H1 (cell line): ENCODE measurements around the gene HES5. TPM values are rescaled to one million over a fixed set of nuclear protein-coding genes. Genes with fewer than 3 reads are reported as not detected.

Source experiments
- JUN ChIP-seq: IDR thresholded peaks from 2 replicates; pipeline ENCODE4 v1.6.1; 2011; ENCODE audit warnings: low read depth, mild to moderate bottlenecking, improper control_type of control experiment, low read length
- RAD21 ChIP-seq, 2 experiments: IDR thresholded peaks in 1 of 2; conservative IDR thresholded peaks in 1 of 2; 2 replicates each; pipeline ENCODE4 v1.6.1; 2011; ENCODE audit warnings: low read depth in 2 of 2, low read length in 2 of 2, improper control_type of control experiment in 1 of 2, inconsistent platforms in 1 of 2, mild to moderate bottlenecking in 1 of 2, moderate library complexity in 1 of 2
- polyA plus RNA-seq, 7 experiments: library from polyadenylated mRNA; depleted of rRNA in 3 of 7; stranded (reverse) in 5 of 7; unstranded in 2 of 7; fragments of >200 nt in 5 of 7; fragments of 200-250 nt in 2 of 7; gene quantifications; 1 replicate in 5 of 7; 2 replicates in 1 of 7; 4 replicates in 1 of 7; pipeline versions ENCODE4 v1.2.1 to v1.2.3, GENCODE V29; 2011 to 2013; ENCODE audit warnings: missing spikeins in 2 of 7, mixed read lengths in 2 of 7
- total RNA-seq: library from RNA; stranded (reverse); fragmentation: NEBNext Ultra II Directional; extraction: Animal tissue kit (Norgen Biotek cat#: 25700); gene quantifications from 2 replicates; pipeline ENCODE4 v1.2.1, GENCODE V29; 2021
- TF ChIP-seq, protein P1 (sequence below), 3 experiments: IDR thresholded peaks; 1 replicate in 2 of 3; 2 replicates in 1 of 3; pipeline versions ENCODE4 v1.5.1 to v1.6.1; 2011; ENCODE audit warnings: low read length in 3 of 3, mild to moderate bottlenecking in 3 of 3, inconsistent platforms in 2 of 3, low read depth in 1 of 3, moderate library complexity in 1 of 3; ENCODE audit not compliant: insufficient read depth in 1 of 3; ENCODE audit errors: control extremely low read depth in 1 of 3

HES5 gene
- total and polyA plus RNA-seq, 2 of the 8 experiments (the other 6 are each of a cell fraction or from before 2014, with no cell fraction given), result 0.22 TPM; not detected in 1

DNA sequence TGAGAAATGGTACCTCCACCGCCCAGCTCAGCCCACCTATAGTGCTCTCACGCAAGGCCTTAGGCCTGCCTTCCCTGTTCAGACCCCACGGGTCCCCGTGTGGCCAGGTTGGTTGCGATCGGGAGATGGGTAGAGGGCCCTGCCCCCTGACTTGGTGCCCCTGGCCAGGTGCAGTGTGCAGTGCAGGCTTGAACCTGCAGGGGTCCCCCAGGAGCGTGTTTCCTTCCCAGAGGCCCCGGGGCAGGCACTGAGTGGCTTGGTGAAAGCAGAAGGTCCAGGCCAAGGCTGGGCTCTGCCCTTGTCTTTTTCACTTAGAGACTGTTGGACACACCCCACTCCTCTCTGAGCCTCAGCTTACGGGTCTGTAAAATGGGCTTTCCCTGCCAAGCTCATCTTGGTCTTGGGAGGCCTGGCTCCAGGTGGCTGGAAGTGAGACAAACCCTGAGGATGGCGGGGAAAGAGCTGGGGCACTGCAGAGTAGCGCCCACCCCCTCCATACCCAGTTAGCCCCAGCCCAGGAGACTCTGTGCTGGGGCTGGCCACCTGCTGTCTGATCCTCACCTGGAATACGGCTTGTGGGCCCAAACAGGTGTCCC, 9.3 kb upstream of the HES5 start (continued):
- TF ChIP-seq, protein P1, sequence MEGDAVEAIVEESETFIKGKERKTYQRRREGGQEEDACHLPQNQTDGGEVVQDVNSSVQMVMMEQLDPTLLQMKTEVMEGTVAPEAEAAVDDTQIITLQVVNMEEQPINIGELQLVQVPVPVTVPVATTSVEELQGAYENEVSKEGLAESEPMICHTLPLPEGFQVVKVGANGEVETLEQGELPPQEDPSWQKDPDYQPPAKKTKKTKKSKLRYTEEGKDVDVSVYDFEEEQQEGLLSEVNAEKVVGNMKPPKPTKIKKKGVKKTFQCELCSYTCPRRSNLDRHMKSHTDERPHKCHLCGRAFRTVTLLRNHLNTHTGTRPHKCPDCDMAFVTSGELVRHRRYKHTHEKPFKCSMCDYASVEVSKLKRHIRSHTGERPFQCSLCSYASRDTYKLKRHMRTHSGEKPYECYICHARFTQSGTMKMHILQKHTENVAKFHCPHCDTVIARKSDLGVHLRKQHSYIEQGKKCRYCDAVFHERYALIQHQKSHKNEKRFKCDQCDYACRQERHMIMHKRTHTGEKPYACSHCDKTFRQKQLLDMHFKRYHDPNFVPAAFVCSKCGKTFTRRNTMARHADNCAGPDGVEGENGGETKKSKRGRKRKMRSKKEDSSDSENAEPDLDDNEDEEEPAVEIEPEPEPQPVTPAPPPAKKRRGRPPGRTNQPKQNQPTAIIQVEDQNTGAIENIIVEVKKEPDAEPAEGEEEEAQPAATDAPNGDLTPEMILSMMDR (IDR thresholded peaks at IDR 0.05; ENCODE audit: control extremely low read depth in 1 of 3, insufficient read depth in 1 of 3, low read depth in 1 of 3, low read length in 3 of 3), result peak in 2 of 3 experiments; percentile 59 to 60; a peak in 3 of 4 replicates
- TF ChIP-seq RAD21 (IDR thresholded peaks at IDR 0.05 in 1 of 2, conservative IDR thresholded peaks at IDR 0.05 in 1 of 2; ENCODE audit: low read depth in 2 of 2, low read length in 2 of 2), result peak; percentile 36 to 48
- no peak for TF ChIP-seq JUN
